HUDEP-2 (cell line): ENCODE data around the gene SAE1.
"Not testable (repeated sequence)": the region's sequence is repeated elsewhere in the genome, so short reads cannot be mapped to it uniquely, and the experiment has no call there.

ENCODE experiments used
- DNase-seq, 76 experiments: peaks; one replicate each; lab custom pipeline; 2025; ENCODE audit not compliant: unreplicated experiment in 76 of 76; lab: John Stamatoyannopoulos, UW

SAE1 gene

GRCh38 chr19:47124937-47125668 lies 5.5 kb upstream of the SAE1 start:
- peak in 36 of 76 experiments; percentile 5 to 74 (median 51) for DNase-seq

- no peak for DNase-seq
Measured at GRCh38 chr19:47125669-47125938, 5.0 kb upstream of the SAE1 start.

GRCh38 chr19:47129579-47129978 lies 1.1 kb upstream of the SAE1 start:
- no peak for DNase-seq

- DNase-seq, result no peak
Measured at GRCh38 chr19:47130120-47130588, 481 bp upstream of the SAE1 start.

GRCh38 chr19:47132194-47132852 lies 1.7 kb downstream of the SAE1 start:
- no peak for DNase-seq

GRCh38 chr19:47133021-47133471 lies 2.4 kb downstream of the SAE1 start:
- DNase-seq, result no peak

GRCh38 chr19:47134545-47134944 lies 3.9 kb downstream of the SAE1 start:
- DNase-seq, result no peak

- DNase-seq, result no peak
Measured at GRCh38 chr19:47135156-47135555, 4.5 kb downstream of the SAE1 start.

GRCh38 chr19:47141252-47141651 lies 10.6 kb downstream of the SAE1 start:
- DNase-seq, result not testable (repeated sequence)

GRCh38 chr19:47141695-47142094 lies 11.1 kb downstream of the SAE1 start:
- no peak for DNase-seq

- DNase-seq, result no peak
Measured at GRCh38 chr19:47142779-47143178, 12.1 kb downstream of the SAE1 start.

GRCh38 chr19:47143322-47144073 lies 12.9 kb downstream of the SAE1 start:
- no peak for DNase-seq

- no peak for DNase-seq
Measured at GRCh38 chr19:47144630-47145029, 14.0 kb downstream of the SAE1 start.

- no peak for DNase-seq
Measured at GRCh38 chr19:47145639-47146486, 15.2 kb downstream of the SAE1 start.

GRCh38 chr19:47146920-47147319 lies 16.3 kb downstream of the SAE1 start:
- DNase-seq, result no peak

- peak in 9 of 76 experiments; percentile 7 to 38 (median 26) for DNase-seq
Measured at GRCh38 chr19:47151627-47152026, 21.0 kb downstream of the SAE1 start.

GRCh38 chr19:47152205-47152604 lies 21.6 kb downstream of the SAE1 start:
- DNase-seq, result no peak

- DNase-seq, result no peak
Measured at GRCh38 chr19:47152632-47153031, 22.0 kb downstream of the SAE1 start.

- DNase-seq, result no peak
Measured at GRCh38 chr19:47153266-47153665, 22.6 kb downstream of the SAE1 start.

- no peak for DNase-seq
Measured at GRCh38 chr19:47155148-47155547, 24.5 kb downstream of the SAE1 start.
